IMR-90 (cell line): Measurements from ENCODE around the gene OPCML. TPM values are rescaled to one million over a fixed set of nuclear protein-coding genes. Genes with fewer than 3 reads are reported as not detected.

ENCODE experiments used
- ATAC-seq: fragments of 200-7000 bp; cut with Tn5 transposase; 2 replicates; pipeline ENCODE4 v1.9.1; 2020; ENCODE audit warnings: low read depth, mild to moderate bottlenecking, moderate library complexity
- BruUV-seq: library from RNA; stranded (reverse); fragments of 400-500 nt; replicated peaks from 2 replicates; lab custom pipeline; 2021; lab: Mats Ljungman, UMichigan
- CTCF ChIA-PET: fragments of 300-600 bp; formaldehyde crosslinking; extraction: SDS; loops from one replicate; lab custom pipeline; 2021; ENCODE audit warnings: antibody characterized with exemption; lab: Yijun Ruan, JAX
- POLR2A ChIA-PET: fragments of 300-600 bp; sonication (Branson Sonifier 250); formaldehyde crosslinking; loops from one replicate; lab custom pipeline; 2022; ENCODE audit warnings: antibody characterized with exemption; ENCODE audit not compliant: unreplicated experiment; lab: Charles Lee
- DNase-seq: peaks from one replicate; pipeline ENCODE4 v3.0.0; 2013
- H2AFZ ChIP-seq: replicated peaks from 2 replicates; pipeline ENCODE3; 2013; ENCODE audit warnings: low read length, mild to moderate bottlenecking; ENCODE audit not compliant: poor library complexity
- H2AK5ac ChIP-seq: 2 replicates; pipeline ENCODE4 v1.6.1; 2013; ENCODE audit warnings: low read depth, low read length, inconsistent platforms
- H2AK9ac ChIP-seq: replicated peaks from 2 replicates; pipeline ENCODE3; 2013; ENCODE audit warnings: mild to moderate bottlenecking, low read depth, low read length, moderate library complexity; ENCODE audit not compliant: poor library complexity
- H2BK120ac ChIP-seq: 2 replicates; pipeline ENCODE4 v1.6.1; 2013; ENCODE audit warnings: low read depth, low read length, inconsistent platforms
- H2BK15ac ChIP-seq: 3 replicates; pipeline ENCODE4 v1.6.1; 2013; ENCODE audit warnings: low read depth, low read length, inconsistent platforms
- H2BK20ac ChIP-seq: 2 replicates; pipeline ENCODE4 v1.6.1; 2013; ENCODE audit warnings: low read depth, mild to moderate bottlenecking, inconsistent platforms, low read length, moderate library complexity
- H2BK5ac ChIP-seq: 2 replicates; pipeline ENCODE4 v1.6.1; 2013; ENCODE audit warnings: mild to moderate bottlenecking, low read depth, low read length, inconsistent platforms; ENCODE audit not compliant: poor library complexity, severe bottlenecking
- H3K14ac ChIP-seq: replicated peaks from 2 replicates; pipeline ENCODE4 v1.6.1; 2013; ENCODE audit warnings: low read depth, low read length, inconsistent platforms
- H3K18ac ChIP-seq: 2 replicates; pipeline ENCODE4 v1.6.1; 2013; ENCODE audit warnings: low read depth, low read length, control low read depth
- H3K23ac ChIP-seq: 2 replicates; pipeline ENCODE4 v1.6.1; 2013; ENCODE audit warnings: low read depth, low read length, inconsistent platforms
- H3K27ac ChIP-seq: 2 replicates; pipeline ENCODE4 v1.5.1; 2013; ENCODE audit warnings: mild to moderate bottlenecking, control low read depth, low read length; ENCODE audit not compliant: insufficient read depth
- H3K27me3 ChIP-seq: 2 replicates; pipeline ENCODE4 v1.6.1; 2013; ENCODE audit warnings: low read length; ENCODE audit not compliant: control insufficient read depth, insufficient read depth
- H3K36me3 ChIP-seq: 2 replicates; pipeline ENCODE4 v1.6.1; 2013; ENCODE audit warnings: low read length, mixed read lengths; ENCODE audit not compliant: control insufficient read depth, insufficient read depth
- H3K4ac ChIP-seq: 2 replicates; pipeline ENCODE4 v1.6.1; 2013; ENCODE audit warnings: low read depth, low read length, inconsistent platforms
- H3K4me1 ChIP-seq: 2 replicates; pipeline ENCODE4 v1.6.1; 2013; ENCODE audit warnings: low read length, mixed read lengths; ENCODE audit not compliant: control insufficient read depth, insufficient read depth
- H3K4me2 ChIP-seq: 2 replicates; pipeline ENCODE4 v1.6.1; 2013; ENCODE audit warnings: low read depth, mild to moderate bottlenecking, control low read depth, low read length, moderate library complexity
- H3K4me3 ChIP-seq: 2 replicates; pipeline ENCODE4 v1.5.1; 2013; ENCODE audit warnings: low read depth, mild to moderate bottlenecking, control low read depth, low read length, moderate library complexity; ENCODE audit not compliant: insufficient read depth
- H3K56ac ChIP-seq: 2 replicates; pipeline ENCODE4 v1.6.1; 2013; ENCODE audit warnings: low read length, inconsistent platforms; ENCODE audit not compliant: insufficient read depth; ENCODE audit errors: extremely low read depth
- H3K79me1 ChIP-seq, 2 experiments: 2 replicates each; pipeline ENCODE4 v1.6.1; 2013; ENCODE audit warnings: low read length in 2 of 2, inconsistent platforms in 1 of 2, low read depth in 1 of 2
- H3K9ac ChIP-seq: 2 replicates; pipeline ENCODE4 v1.6.1; 2013; ENCODE audit warnings: low read depth, low read length, control low read depth
- H3K9me1 ChIP-seq: 2 replicates; pipeline ENCODE4 v1.6.1; 2013; ENCODE audit warnings: low read length, inconsistent platforms; ENCODE audit not compliant: insufficient read depth
- H3K9me3 ChIP-seq: 2 replicates; pipeline ENCODE4 v1.6.1; 2013; ENCODE audit warnings: low read length; ENCODE audit not compliant: control insufficient read depth, insufficient read depth
- H4K20me1 ChIP-seq: 2 replicates; pipeline ENCODE4 v1.6.1; 2013; ENCODE audit warnings: low read length, inconsistent platforms; ENCODE audit not compliant: insufficient read depth
- H4K5ac ChIP-seq: 2 replicates; pipeline ENCODE4 v1.6.1; 2013; ENCODE audit warnings: mild to moderate bottlenecking, low read depth, low read length, control low read depth
- H4K8ac ChIP-seq, 2 experiments: 2 replicates each; pipeline ENCODE4 v1.6.1; 2013; ENCODE audit warnings: low read depth in 2 of 2, low read length in 2 of 2, control low read depth in 1 of 2, inconsistent platforms in 1 of 2
- H4K91ac ChIP-seq: 2 replicates; pipeline ENCODE4 v1.6.1; 2013; ENCODE audit warnings: low read depth, low read length, inconsistent platforms; ENCODE audit not compliant: insufficient read depth
- CEBPB ChIP-seq: IDR thresholded peaks from 2 replicates; pipeline ENCODE4 v1.6.1; 2012; ENCODE audit warnings: low read depth, low read length, improper control_type of control experiment
- MAFK ChIP-seq: IDR thresholded peaks from 2 replicates; pipeline ENCODE4 v1.6.1; 2012; ENCODE audit warnings: low read depth, low read length, improper control_type of control experiment
- WGBS, 2 experiments: methylation state at CpG; one replicate each; pipeline versions ENCODE4 v1.1.5 to v1.1.7; 2013; ENCODE audit warnings: missing lambda C conversion rate in 2 of 2; ENCODE audit not compliant: insufficient read length in 1 of 2; ENCODE audit errors: extremely low coverage in 2 of 2; 5-methylcytosine and 5-hydroxymethylcytosine counted together
- dilution Hi-C: fragments of 300-500 bp; cut with HindIII; formaldehyde crosslinking; loops from one replicate; pipeline ENCODE4 v1.14.3; 2018; ENCODE audit warnings: low sequenced_read_pairs; ENCODE audit not compliant: unreplicated experiment
- in situ Hi-C: fragments of 300-500 bp; cut with MboI; formaldehyde crosslinking; loops from 3 replicates; pipeline ENCODE4 v1.14.3; 2019; ENCODE audit warnings: low sequenced_read_pairs, inconsistent platforms, mixed read lengths
- intact Hi-C: fragments of 100-400 bp; cut with micrococcal nuclease; formaldehyde crosslinking; loops from 2 replicates; pipeline ENCODE4 v1.10.0; 2022
- polyA plus RNA-seq, 3 experiments: library from polyadenylated mRNA; depleted of rRNA; stranded (reverse); fragments of >200 nt; gene quantifications; 2 replicates each; pipeline ENCODE4 v1.2.3, GENCODE V29; 2012; ENCODE audit warnings: low replicate concordance in 1 of 3
- total RNA-seq: library from RNA; depleted of rRNA; stranded (reverse); fragments of >200 nt; gene quantifications from 2 replicates; pipeline ENCODE4 v1.2.3, GENCODE V29; 2012

OPCML gene
- total and polyA plus RNA-seq, 2 of the 4 experiments (the other 2 are of a cell fraction) = under 0.01 to 2.6 TPM

DNA sequence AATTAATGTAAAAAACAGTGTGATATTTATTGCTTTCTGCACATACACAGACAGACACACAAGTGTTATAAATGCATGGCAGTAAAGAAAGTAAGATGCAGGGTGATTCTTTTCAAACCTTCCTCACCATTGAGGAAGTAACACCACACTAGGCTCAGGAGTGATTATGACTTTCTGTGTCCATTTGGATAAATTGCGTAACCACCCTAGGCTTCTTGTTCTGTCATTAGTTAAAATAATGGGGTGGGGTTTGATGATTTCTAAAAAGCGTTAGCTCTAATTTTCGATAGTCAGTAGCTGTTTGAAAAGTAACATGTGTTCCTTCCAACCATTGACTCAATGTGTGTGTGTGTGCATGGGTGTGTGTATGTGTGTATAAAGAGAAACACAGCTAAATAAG lies 1081.7 kb downstream of the OPCML start:
- ATAC-seq = no peak

More for the DNA sequence above, 1081.7 kb downstream of the OPCML start:
- no peak overlapping the region for H2AK5ac ChIP-seq
- CTCF ChIA-PET = no interaction called here
- POLR2A ChIA-PET = no interaction called here
- no peak overlapping the region for H3K4me2 ChIP-seq
- H3K18ac ChIP-seq = no peak overlapping the region
- no peak overlapping the region for H2BK20ac ChIP-seq
- H2BK120ac ChIP-seq = no peak overlapping the region
- dilution Hi-C loops = no loop called here
- no peak overlapping the region for H3K14ac ChIP-seq
- no peak overlapping the region for H2AFZ ChIP-seq
- no peak overlapping the region for H4K91ac ChIP-seq
- no peak overlapping the region for H3K4ac ChIP-seq
- no peak for DNase-seq
- no peak overlapping the region for H2AK9ac ChIP-seq
- no peaks in the 10 kb centered on the region for H3K79me1 ChIP-seq
- WGBS, 2 experiments = no CpG with 5 or more reads among the region's 3 CpGs
- TF ChIP-seq CEBPB = peak; percentile 77
- no peak for TF ChIP-seq MAFK
- no peaks in the 10 kb centered on the region for H4K20me1 ChIP-seq
- H3K9me1 ChIP-seq = no peaks in the 10 kb centered on the region
- no peak overlapping the region for H3K56ac ChIP-seq
- no peak overlapping the region for H3K4me3 ChIP-seq
- no peaks in the 10 kb centered on the region for H3K4me1 ChIP-seq
- BruUV-seq = no TSS peak
- no peaks in the 10 kb centered on the region for H3K36me3 ChIP-seq
- no peak overlapping the region for H4K5ac ChIP-seq
- intact Hi-C loops = no loop called here
- no peaks in the 10 kb centered on the region for H3K9me3 ChIP-seq
- no peak overlapping the region for H3K9ac ChIP-seq
- H3K27me3 ChIP-seq = no peaks in the 10 kb centered on the region
- in situ Hi-C loops = no loop called here
- no peak overlapping the region for H2BK5ac ChIP-seq
- no peak overlapping the region for H3K27ac ChIP-seq
- no peak overlapping the region for H2BK15ac ChIP-seq
- H4K8ac ChIP-seq = no peak overlapping the region
- H3K23ac ChIP-seq = no peak overlapping the region
